HEK293 (cell line): ENCODE measurements around the gene SLC14A1.

Experiments used
- CTCF ChIA-PET: fragments of 350-600 bp; formaldehyde crosslinking; extraction: SDS; loops from one replicate; lab custom pipeline; 2021; ENCODE audit warnings: antibody characterized with exemption; lab: Yijun Ruan, JAX
- POLR2A ChIA-PET: fragments of 300-600 bp; formaldehyde crosslinking; extraction: SDS; loops from one replicate; lab custom pipeline; 2020; ENCODE audit warnings: antibody characterized with exemption, inconsistent platforms; lab: Yijun Ruan, JAX
- H3K27ac ChIP-seq: fragments of 200-500 bp; sonication (Bioruptor generic); 2 replicates; pipeline ENCODE4 v1.5.1; 2014; ENCODE audit warnings: low read depth, low read length, control low read depth, inconsistent platforms; ENCODE audit errors: extremely low read depth
- H3K36me3 ChIP-seq, 2 experiments: fragments of 200-500 bp in 1 of 2; sonication (Bioruptor generic) in 1 of 2; 1 replicate in 1 of 2; 2 replicates in 1 of 2; pipeline ENCODE4 v1.5.1; 2014 to 2017; ENCODE audit warnings: inconsistent platforms in 2 of 2, low read length in 2 of 2; ENCODE audit not compliant: control insufficient read depth in 2 of 2, insufficient read depth in 1 of 2
- H3K4me1 ChIP-seq: fragments of 200-500 bp; sonication (Bioruptor generic); 2 replicates; pipeline ENCODE4 v1.5.1; 2014; ENCODE audit warnings: mild to moderate bottlenecking, low read length, inconsistent platforms; ENCODE audit not compliant: control insufficient read depth, insufficient read depth
- H3K4me3 ChIP-seq: 2 replicates; pipeline ENCODE4 v1.5.1; 2011; ENCODE audit warnings: low read depth, mild to moderate bottlenecking, control low read depth, low read length, moderate library complexity
- H3K9me3 ChIP-seq: fragments of 200-500 bp; sonication (Bioruptor generic); 2 replicates; pipeline ENCODE4 v1.5.1; 2014; ENCODE audit warnings: low read depth, low read length, inconsistent platforms; ENCODE audit not compliant: control insufficient read depth, insufficient read depth
- GLI2 ChIP-seq: fragments of 450-650 bp; formaldehyde crosslinking; IDR thresholded peaks from 2 replicates; pipeline ENCODE4; 2017; ENCODE audit warnings: missing biosample characterization, missing genetic modification characterization, low read depth, borderline replicate concordance
- KLF10 ChIP-seq: fragments of 450-650 bp; IDR thresholded peaks from 2 replicates; pipeline ENCODE4 v1.5.1; 2018; ENCODE audit warnings: missing biosample characterization, mild to moderate bottlenecking, missing genetic modification characterization
- KLF17 ChIP-seq: fragments of 450-650 bp; formaldehyde crosslinking; IDR thresholded peaks from 2 replicates; pipeline ENCODE4 v1.5.1; 2016; ENCODE audit warnings: missing biosample characterization, missing genetic modification characterization
- KLF9 ChIP-seq: fragments of 450-650 bp; formaldehyde crosslinking; IDR thresholded peaks from 2 replicates; pipeline ENCODE4 v1.5.1; 2016; ENCODE audit warnings: missing biosample characterization, missing genetic modification characterization, low read depth
- PBX3 ChIP-seq: sonication (generic); formaldehyde crosslinking; IDR thresholded peaks from 2 replicates; pipeline ENCODE4 v1.8.1; 2022; ENCODE audit warnings: mild to moderate bottlenecking, moderate library complexity, missing genetic modification reagents
- SP2 ChIP-seq: fragments of 450-650 bp; formaldehyde crosslinking; IDR thresholded peaks from 2 replicates; pipeline ENCODE4 v1.5.1; 2016; ENCODE audit warnings: missing biosample characterization, missing genetic modification characterization
- SP7 ChIP-seq: fragments of 450-650 bp; formaldehyde crosslinking; IDR thresholded peaks from 2 replicates; pipeline ENCODE4 v1.5.1; 2016; ENCODE audit warnings: missing biosample characterization, missing genetic modification characterization
- ZNF132 ChIP-seq: fragments of 450-650 bp; formaldehyde crosslinking; IDR thresholded peaks from 2 replicates; pipeline ENCODE4 v1.5.1; 2017; ENCODE audit warnings: missing biosample characterization, missing genetic modification characterization, borderline replicate concordance
- ZNF148 ChIP-seq: fragments of 450-650 bp; formaldehyde crosslinking; IDR thresholded peaks from 2 replicates; pipeline ENCODE4 v1.5.0; 2017; ENCODE audit warnings: missing biosample characterization, missing genetic modification characterization, borderline replicate concordance
- ZNF202 ChIP-seq: fragments of 450-650 bp; formaldehyde crosslinking; IDR thresholded peaks from 2 replicates; pipeline ENCODE4 v1.5.1; 2016; ENCODE audit warnings: missing biosample characterization, missing genetic modification characterization, borderline replicate concordance
- ZNF404 ChIP-seq: fragments of 450-650 bp; formaldehyde crosslinking; IDR thresholded peaks from 2 replicates; pipeline ENCODE4 v1.5.1; 2017; ENCODE audit warnings: missing biosample characterization, missing genetic modification characterization
- ZNF423 ChIP-seq: fragments of 450-650 bp; formaldehyde crosslinking; IDR thresholded peaks from 2 replicates; pipeline ENCODE4 v1.5.1; 2016; ENCODE audit warnings: missing biosample characterization, missing genetic modification characterization
- ZNF449 ChIP-seq: fragments of 450-650 bp; formaldehyde crosslinking; IDR thresholded peaks from 2 replicates; pipeline ENCODE4 v1.5.1; 2017; ENCODE audit warnings: missing biosample characterization, mild to moderate bottlenecking, missing genetic modification characterization, moderate library complexity
- ZNF473 ChIP-seq: fragments of 450-650 bp; formaldehyde crosslinking; IDR thresholded peaks from 2 replicates; pipeline ENCODE4 v1.5.1; 2017; ENCODE audit warnings: missing biosample characterization, missing genetic modification characterization
- ZNF585B ChIP-seq: fragments of 450-650 bp; formaldehyde crosslinking; IDR thresholded peaks from 2 replicates; pipeline ENCODE4 v1.5.1; 2016; ENCODE audit warnings: missing biosample characterization, missing genetic modification characterization
- ZNF624 ChIP-seq: fragments of 450-650 bp; formaldehyde crosslinking; IDR thresholded peaks from 2 replicates; pipeline ENCODE4 v1.5.1; 2017; ENCODE audit warnings: missing biosample characterization, missing genetic modification characterization
- ZNF692 ChIP-seq: fragments of 450-650 bp; formaldehyde crosslinking; IDR thresholded peaks from 2 replicates; pipeline ENCODE4 v1.5.1; 2016; ENCODE audit warnings: missing biosample characterization, missing genetic modification characterization
- ZNF76 ChIP-seq: fragments of 450-650 bp; formaldehyde crosslinking; IDR thresholded peaks from 2 replicates; pipeline ENCODE4; 2016; ENCODE audit warnings: low read depth, missing biosample characterization, missing genetic modification characterization, borderline replicate concordance
- ZSCAN23 ChIP-seq: fragments of 450-650 bp; formaldehyde crosslinking; IDR thresholded peaks from 2 replicates; pipeline ENCODE4 v1.5.1; 2016; ENCODE audit warnings: missing biosample characterization, missing genetic modification characterization

Gene SLC14A1

GRCh38 chr18:45680066-45680690 is 43.8 kb upstream of the SLC14A1 start:
- H3K27ac ChIP-seq: no peak overlapping the region
- ChIA-PET CTCF (interaction anchor here (0.5 to 1.1 kb wide), 3 partner anchors 10 to 43 kb away, joined by 4 to 8 read pairs (median 4); no protein-coding TSS in a partner anchor), POLR2A (interaction anchor here (0.5 kb wide), 1 partner anchor 402 kb away, joined by 3 read pairs; no protein-coding TSS in a partner anchor)
- no peaks in the 10 kb centered on the region for H3K4me1 ChIP-seq
- H3K36me3 ChIP-seq: no peaks in the 10 kb centered on the region
- H3K4me3 ChIP-seq: no peak overlapping the region
- TF ChIP-seq ZSCAN23 (no peak), ZNF404 (tag by site-specific recombination) (no peak), KLF9 (tag by site-specific recombination) (no peak), ZNF148 (tag by site-specific recombination) (no peak), GLI2 (no peak), ZNF473 (tag by site-specific recombination) (no peak), SP2 (tag by site-specific recombination) (no peak), ZNF76 (tag by site-specific recombination) (no peak), ZNF585B (tag by site-specific recombination) (no peak), ZNF624 (no peak), SP7 (tag by site-specific recombination) (no peak), PBX3 (CRISPR knock-in tag) (no peak), ZNF423 (tag by site-specific recombination) (no peak), KLF17 (tag by site-specific recombination) (no peak), ZNF449 (tag by site-specific recombination) (no peak), ZNF692 (tag by site-specific recombination) (no peak), KLF10 (tag by site-specific recombination) (no peak), ZNF132 (tag by site-specific recombination) (no peak), ZNF202 (no peak)
- no peaks in the 10 kb centered on the region for H3K9me3 ChIP-seq
